HG03139 (cell line): Measurements from ENCODE around the gene PRELID1.

ENCODE experiments used
- ATAC-seq: cut with Tn5 transposase; IDR thresholded peaks from one replicate; pipeline ENCODE4 v1.9.1; 2021; ENCODE audit not compliant: unreplicated experiment

Gene PRELID1

GRCh38 chr5:177313561-177314259 lies 10.1 kb downstream of the PRELID1 start:
- no peak for ATAC-seq

- no peak for ATAC-seq
Observed at GRCh38 chr5:177314376-177315342, 11.1 kb downstream of the PRELID1 start.

- ATAC-seq: no peak
Observed at GRCh38 chr5:177315411-177315810, 11.8 kb downstream of the PRELID1 start.

- no peak for ATAC-seq
Observed at GRCh38 chr5:177316005-177316404, 12.4 kb downstream of the PRELID1 start.

- ATAC-seq: no peak
Observed at GRCh38 chr5:177317959-177318377, 14.4 kb downstream of the PRELID1 start.

- ATAC-seq: no peak
Observed at GRCh38 chr5:177319913-177320588, 16.5 kb downstream of the PRELID1 start.

GRCh38 chr5:177320879-177321278 lies 17.3 kb downstream of the PRELID1 start:
- no peak for ATAC-seq

GRCh38 chr5:177325868-177326381 lies 22.3 kb downstream of the PRELID1 start:
- ATAC-seq: no peak

GRCh38 chr5:177327539-177328522 lies 24.2 kb downstream of the PRELID1 start:
- ATAC-seq: no peak

- no peak for ATAC-seq
Observed at GRCh38 chr5:177328545-177329231, 25.1 kb downstream of the PRELID1 start.

- no peak for ATAC-seq
Observed at GRCh38 chr5:177329883-177330282, 26.3 kb downstream of the PRELID1 start.

- no peak for ATAC-seq
Observed at GRCh38 chr5:177330991-177331842, 27.6 kb downstream of the PRELID1 start.

- ATAC-seq: no peak
Observed at GRCh38 chr5:177332031-177332895, 28.7 kb downstream of the PRELID1 start.

GRCh38 chr5:177332896-177333260 lies 29.3 kb downstream of the PRELID1 start:
- no peak for ATAC-seq

GRCh38 chr5:177333420-177334154 lies 30.0 kb downstream of the PRELID1 start:
- ATAC-seq: no peak

- ATAC-seq: no peak
Observed at GRCh38 chr5:177334155-177334551, 30.6 kb downstream of the PRELID1 start.
